Type B pancreatic cell (in vitro differentiated cells): Measurements from ENCODE around the gene ST7. TPM values are rescaled to one million over a fixed set of nuclear protein-coding genes. Genes with fewer than 3 reads are reported as not detected.

Experiments
- DNase-seq: peaks from one replicate; pipeline ENCODE4 v3.0.0; 2021; ENCODE audit warnings: mixed read lengths; ENCODE audit not compliant: unreplicated experiment; ENCODE audit errors: extremely low spot score
- H3K27ac Mint-ChIP-seq: 2 replicates; pipeline ENCODE4 v1.8.0; 2021; ENCODE audit warnings: mild to moderate bottlenecking, mixed read lengths
- H3K27me3 Mint-ChIP-seq: 2 replicates; pipeline ENCODE4 v1.8.0; 2021; ENCODE audit warnings: mixed read lengths
- H3K36me3 Mint-ChIP-seq: 2 replicates; pipeline ENCODE4 v1.8.0; 2021; ENCODE audit warnings: mixed read lengths
- H3K4me1 Mint-ChIP-seq: one replicate; pipeline ENCODE4 v1.8.0; 2021; ENCODE audit warnings: mixed read lengths; ENCODE audit not compliant: unreplicated experiment
- H3K4me3 Mint-ChIP-seq: 2 replicates; pipeline ENCODE4 v1.8.0; 2021; ENCODE audit warnings: mild to moderate bottlenecking, mixed read lengths
- H3K9me3 Mint-ChIP-seq: 2 replicates; pipeline ENCODE4 v1.8.0; 2021; ENCODE audit warnings: mixed read lengths
- total RNA-seq: library from RNA; stranded (reverse); gene quantifications from 2 replicates; pipeline ENCODE4 v1.2.1, GENCODE V29; 2021; ENCODE audit warnings: low replicate concordance
- TF ChIP-seq, protein P1 (sequence below): fragments of 200-600 bp; sonication (generic); conservative IDR thresholded peaks from 2 replicates; pipeline ENCODE4 v1.5.0; 2021; ENCODE audit warnings: antibody characterized with exemption, mild to moderate bottlenecking

The ST7 gene
- total RNA-seq, 1 donor from 2014 or later = 25.0 TPM

DNA sequence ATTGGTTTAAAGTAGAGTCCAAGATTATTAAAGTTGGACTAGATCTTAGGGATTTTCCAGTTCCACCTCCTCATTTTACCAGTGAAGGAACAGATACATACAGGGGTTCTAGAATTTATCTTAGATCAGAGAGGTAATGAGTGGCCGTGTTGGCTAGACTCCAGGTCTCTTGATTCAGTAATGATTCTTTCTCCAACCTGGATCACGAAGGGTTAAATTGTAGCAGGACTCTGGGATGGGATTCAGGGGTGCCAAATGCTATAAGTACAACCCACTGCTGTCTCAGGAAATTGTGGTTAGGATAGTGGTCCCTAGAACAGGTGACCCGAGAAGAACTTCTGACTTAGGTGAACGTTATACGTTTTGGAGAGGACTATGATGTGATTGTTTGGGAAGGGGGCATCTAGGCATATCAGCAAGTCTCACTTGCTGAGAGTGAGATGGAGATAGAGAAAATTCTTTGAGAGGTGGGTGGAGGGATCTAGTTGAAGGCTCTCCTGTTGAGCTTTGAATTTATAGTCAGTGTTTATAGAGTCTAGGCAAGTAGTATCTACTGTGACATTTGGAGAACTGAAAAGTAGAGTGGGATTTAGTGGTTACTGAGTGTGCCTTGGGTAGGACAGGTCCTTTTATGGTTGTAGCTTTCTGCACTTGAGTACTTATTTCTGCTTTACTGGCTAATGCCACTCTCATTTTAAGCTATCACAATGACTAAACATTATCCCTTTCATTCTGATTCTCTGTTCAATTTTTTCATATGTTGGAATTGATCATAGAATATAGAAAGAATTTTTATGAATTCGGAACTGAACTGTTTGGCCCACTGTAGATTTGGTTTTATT is 58.3 kb downstream of the ST7 start:
- Mint-ChIP-seq H3K36me3 (no peaks in the 10 kb centered on the region), H3K27me3 (no peaks in the 10 kb centered on the region), H3K4me1 (no peaks in the 10 kb centered on the region), H3K9me3 (no peaks in the 10 kb centered on the region), H3K4me3 (no peak overlapping the region), H3K27ac (no peak overlapping the region)
- TF ChIP-seq, protein P1, sequence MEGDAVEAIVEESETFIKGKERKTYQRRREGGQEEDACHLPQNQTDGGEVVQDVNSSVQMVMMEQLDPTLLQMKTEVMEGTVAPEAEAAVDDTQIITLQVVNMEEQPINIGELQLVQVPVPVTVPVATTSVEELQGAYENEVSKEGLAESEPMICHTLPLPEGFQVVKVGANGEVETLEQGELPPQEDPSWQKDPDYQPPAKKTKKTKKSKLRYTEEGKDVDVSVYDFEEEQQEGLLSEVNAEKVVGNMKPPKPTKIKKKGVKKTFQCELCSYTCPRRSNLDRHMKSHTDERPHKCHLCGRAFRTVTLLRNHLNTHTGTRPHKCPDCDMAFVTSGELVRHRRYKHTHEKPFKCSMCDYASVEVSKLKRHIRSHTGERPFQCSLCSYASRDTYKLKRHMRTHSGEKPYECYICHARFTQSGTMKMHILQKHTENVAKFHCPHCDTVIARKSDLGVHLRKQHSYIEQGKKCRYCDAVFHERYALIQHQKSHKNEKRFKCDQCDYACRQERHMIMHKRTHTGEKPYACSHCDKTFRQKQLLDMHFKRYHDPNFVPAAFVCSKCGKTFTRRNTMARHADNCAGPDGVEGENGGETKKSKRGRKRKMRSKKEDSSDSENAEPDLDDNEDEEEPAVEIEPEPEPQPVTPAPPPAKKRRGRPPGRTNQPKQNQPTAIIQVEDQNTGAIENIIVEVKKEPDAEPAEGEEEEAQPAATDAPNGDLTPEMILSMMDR = no peak
- DNase-seq = no peak

DNA sequence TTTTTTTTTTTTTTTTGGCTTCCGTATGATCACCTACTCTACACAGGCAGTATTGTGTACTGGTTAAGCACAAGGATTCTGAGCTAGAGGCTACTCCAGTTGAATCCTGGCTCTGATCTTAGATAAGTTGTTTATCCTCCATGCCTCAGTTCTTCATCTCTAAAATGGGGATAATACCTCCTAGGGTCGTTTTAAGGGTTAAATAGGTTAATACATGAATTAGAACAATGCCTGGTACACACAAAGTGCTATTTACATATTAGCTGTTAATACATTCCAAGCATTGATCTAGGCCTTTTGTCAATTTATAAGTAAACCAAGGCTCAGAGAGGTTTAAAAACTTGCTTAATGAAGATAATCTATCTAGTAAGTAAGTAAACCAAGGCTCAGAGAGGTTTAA is 59.0 kb downstream of the ST7 start:
- H3K27ac Mint-ChIP-seq = no peak overlapping the region
- no peaks in the 10 kb centered on the region for H3K9me3 Mint-ChIP-seq
- no peak overlapping the region for H3K4me3 Mint-ChIP-seq
- no peaks in the 10 kb centered on the region for H3K36me3 Mint-ChIP-seq
- no peak for DNase-seq
- H3K27me3 Mint-ChIP-seq = no peaks in the 10 kb centered on the region
- TF ChIP-seq, protein P1 = no peak
- peaks cover 3% of the 10 kb centered on the region for H3K4me1 Mint-ChIP-seq

DNA sequence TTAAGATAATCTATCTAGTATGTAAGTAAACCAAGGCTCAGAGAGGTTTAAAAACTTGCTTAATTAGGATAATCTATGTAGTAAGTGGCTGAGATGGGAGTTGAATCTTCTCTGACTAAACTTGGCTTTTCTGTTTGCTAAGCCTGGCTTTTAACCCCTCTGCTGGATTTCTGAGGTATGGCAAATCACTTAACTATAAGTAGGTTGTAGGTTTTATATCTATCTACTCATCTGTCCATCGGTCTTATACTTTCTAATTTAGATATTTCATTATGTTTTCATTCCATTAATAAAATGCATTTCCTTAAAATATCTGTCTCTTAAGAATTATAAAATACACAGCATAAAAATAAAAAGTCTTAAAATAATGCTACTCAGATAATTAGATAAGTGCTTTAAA is 59.4 kb downstream of the ST7 start:
- no peaks in the 10 kb centered on the region for H3K9me3 Mint-ChIP-seq

DNA sequence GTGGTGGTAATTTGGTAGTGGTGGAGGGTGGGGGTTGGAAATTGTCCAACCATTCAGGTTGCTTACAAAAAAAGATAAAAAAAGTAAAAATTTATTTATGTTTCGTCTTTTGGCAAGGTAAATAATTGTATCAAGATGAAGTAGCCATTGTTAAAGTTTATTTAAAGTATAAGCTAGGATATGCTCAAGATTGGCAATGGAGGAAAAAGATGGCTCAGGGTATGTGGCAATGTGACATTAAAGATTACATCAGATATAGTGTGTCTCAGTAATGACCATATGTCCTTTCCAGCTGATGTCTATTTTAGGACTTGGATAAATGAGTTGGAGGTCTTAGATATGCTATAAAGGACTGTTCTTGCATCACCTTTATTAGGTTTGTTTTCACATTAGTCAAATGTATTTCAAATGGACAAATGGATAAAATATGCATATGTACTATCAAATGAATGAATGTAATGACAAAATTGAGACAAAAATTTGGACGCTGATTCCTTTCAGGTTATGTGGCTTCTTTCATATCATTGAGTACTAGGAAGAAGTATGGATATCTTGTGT is 60.9 kb downstream of the ST7 start:
- TF ChIP-seq, protein P1 = no peak
- H3K9me3 Mint-ChIP-seq = no peaks in the 10 kb centered on the region
- H3K27me3 Mint-ChIP-seq = no peaks in the 10 kb centered on the region
- no peak overlapping the region for H3K4me3 Mint-ChIP-seq
- no peak overlapping the region for H3K27ac Mint-ChIP-seq
- peaks cover 4% of the 10 kb centered on the region for H3K4me1 Mint-ChIP-seq
- no peaks in the 10 kb centered on the region for H3K36me3 Mint-ChIP-seq
- no peak for DNase-seq

More for the DNA sequence above, 59.4 kb downstream of the ST7 start:
- Mint-ChIP-seq H3K4me1 (peaks cover 4% of the 10 kb centered on the region), H3K4me3 (no peak overlapping the region), H3K36me3 (no peaks in the 10 kb centered on the region), H3K27me3 (no peaks in the 10 kb centered on the region), H3K27ac (no peak overlapping the region)
- DNase-seq = no peak
- TF ChIP-seq, protein P1 = peak; percentile 63

DNA sequence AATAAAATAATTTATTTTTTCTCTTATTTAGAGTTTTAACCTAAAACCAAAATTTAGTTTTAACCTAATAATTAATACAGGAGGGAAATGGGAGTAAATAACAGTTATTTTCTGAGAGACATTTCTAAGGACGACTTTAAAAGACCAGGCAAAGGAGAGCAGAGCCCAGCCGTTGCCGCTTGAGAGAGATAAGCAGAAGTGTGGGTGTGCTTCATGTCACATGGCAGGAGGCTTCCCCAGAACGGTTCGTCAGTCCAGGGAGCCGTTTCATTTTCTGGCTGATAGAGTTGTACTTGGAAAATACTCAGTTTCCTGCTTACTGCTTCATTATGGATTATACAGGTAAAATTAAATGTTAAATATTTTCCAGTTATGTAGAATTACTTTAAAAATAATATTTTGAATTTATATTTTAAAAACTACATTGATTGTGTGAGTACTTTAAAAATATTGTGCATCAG is 61.4 kb downstream of the ST7 start:
- H3K27me3 Mint-ChIP-seq = no peaks in the 10 kb centered on the region
- H3K4me1 Mint-ChIP-seq = peaks cover 4% of the 10 kb centered on the region
- H3K4me3 Mint-ChIP-seq = no peak overlapping the region
- no peaks in the 10 kb centered on the region for H3K9me3 Mint-ChIP-seq
- H3K27ac Mint-ChIP-seq = no peak overlapping the region
- no peak for DNase-seq
- no peaks in the 10 kb centered on the region for H3K36me3 Mint-ChIP-seq
- TF ChIP-seq, protein P1 = no peak
